ENCODE results near the gene COIL.
"Not testable (repeated sequence)": the region's sequence is repeated elsewhere in the genome, so short reads cannot be mapped to it uniquely, and the experiment has no call there.

The COIL gene

GRCh38 chr17:56960596-56961538, at the start of gene COIL:
Gene COIL (minus strand): TSS chr17:56961050. CDS start chr17:56961019, 31 bp downstream.
- DNase-seq = peak; percentile 82 to 97 (median 90)

- no peak for DNase-seq
These were observed 49.6 kb upstream of the COIL start for GRCh38 chr17:57010487-57010886.

- DNase-seq = peak in 2 of 4 experiments; percentile 5 to 19
These were observed 49.0 kb upstream of the COIL start for GRCh38 chr17:57009737-57010445.

GRCh38 chr17:57008958-57009357, 48.1 kb upstream of the COIL start:
- DNase-seq = no peak

- no peak for DNase-seq
These were observed 45.2 kb upstream of the COIL start for GRCh38 chr17:57006040-57006439.

GRCh38 chr17:57004944-57005579, 44.2 kb upstream of the COIL start:
- no peak for DNase-seq

GRCh38 chr17:57002904-57003303, 42.1 kb upstream of the COIL start:
- DNase-seq = no peak

GRCh38 chr17:57001541-57001940, 40.7 kb upstream of the COIL start:
- no peak for DNase-seq

- no peak for DNase-seq
These were observed 36.5 kb upstream of the COIL start for GRCh38 chr17:56997313-56997712.

GRCh38 chr17:56995766-56996165, 34.9 kb upstream of the COIL start:
- DNase-seq = no peak

GRCh38 chr17:56994009-56994792, 33.4 kb upstream of the COIL start:
- DNase-seq = no peak

- DNase-seq = no peak
These were observed 31.5 kb upstream of the COIL start for GRCh38 chr17:56992364-56992763.

GRCh38 chr17:56988901-56989572, 28.2 kb upstream of the COIL start:
- no peak for DNase-seq

- no peak for DNase-seq
These were observed 26.5 kb upstream of the COIL start for GRCh38 chr17:56987283-56987834.

- DNase-seq = no peak
These were observed 24.7 kb upstream of the COIL start for GRCh38 chr17:56985371-56986162.

GRCh38 chr17:56983366-56983765, 22.5 kb upstream of the COIL start:
- no peak for DNase-seq

GRCh38 chr17:56982312-56982711, 21.5 kb upstream of the COIL start:
- no peak for DNase-seq

- DNase-seq = not testable (repeated sequence)
These were observed 19.7 kb upstream of the COIL start for GRCh38 chr17:56980526-56980925.

- no peak for DNase-seq
These were observed 18.2 kb upstream of the COIL start for GRCh38 chr17:56979091-56979480.

GRCh38 chr17:56978441-56979090, 17.7 kb upstream of the COIL start:
- DNase-seq = no peak
